GM21390 (cell line): ENCODE data around the gene GSG1L.
"Not testable (repeated sequence)": the region's sequence is repeated elsewhere in the genome, so short reads cannot be mapped to it uniquely, and the experiment has no call there.

Experiments used
- ATAC-seq: cut with Tn5 transposase; IDR thresholded peaks from one replicate; pipeline ENCODE4 v1.9.1; 2021; ENCODE audit not compliant: unreplicated experiment

The GSG1L gene

GRCh38 chr16:27762441-27762840 lies 301.1 kb downstream of the GSG1L start:
- ATAC-seq = no peak

- no peak for ATAC-seq
Observed at GRCh38 chr16:27761816-27762215, 301.7 kb downstream of the GSG1L start.

- ATAC-seq = no peak
Observed at GRCh38 chr16:27760789-27761176, 302.7 kb downstream of the GSG1L start.

- ATAC-seq = no peak
Observed at GRCh38 chr16:27759967-27760788, 303.3 kb downstream of the GSG1L start.

GRCh38 chr16:27759301-27759871 lies 304.1 kb downstream of the GSG1L start:
- no peak for ATAC-seq

GRCh38 chr16:27758544-27758943 lies 305.0 kb downstream of the GSG1L start:
- no peak for ATAC-seq

- no peak for ATAC-seq
Observed at GRCh38 chr16:27756206-27756970, 307.1 kb downstream of the GSG1L start.

GRCh38 chr16:27754788-27755690 lies 308.5 kb downstream of the GSG1L start:
- no peak for ATAC-seq

- no peak for ATAC-seq
Observed at GRCh38 chr16:27753563-27753962, 310.0 kb downstream of the GSG1L start.

GRCh38 chr16:27752241-27752640 lies 311.3 kb downstream of the GSG1L start:
- ATAC-seq = no peak

- ATAC-seq = no peak
Observed at GRCh38 chr16:27751676-27752075, 311.8 kb downstream of the GSG1L start.

GRCh38 chr16:27751233-27751632 lies 312.3 kb downstream of the GSG1L start:
- ATAC-seq = no peak

- ATAC-seq = no peak
Observed at GRCh38 chr16:27749946-27750345, 313.6 kb downstream of the GSG1L start.

GRCh38 chr16:27749547-27749875 lies 314.0 kb downstream of the GSG1L start:
- ATAC-seq = no peak

- no peak for ATAC-seq
Observed at GRCh38 chr16:27748868-27749546, 314.5 kb downstream of the GSG1L start.

GRCh38 chr16:27747946-27748345 lies 315.6 kb downstream of the GSG1L start:
- ATAC-seq = no peak

GRCh38 chr16:27746076-27746855 lies 317.2 kb downstream of the GSG1L start:
- ATAC-seq = no peak

GRCh38 chr16:27745348-27745747 lies 318.2 kb downstream of the GSG1L start:
- ATAC-seq = no peak

- no peak for ATAC-seq
Observed at GRCh38 chr16:27743963-27744362, 319.6 kb downstream of the GSG1L start.

- ATAC-seq = not testable (repeated sequence)
Observed at GRCh38 chr16:27743001-27743400, 320.5 kb downstream of the GSG1L start.
